GM12878 (cell line): ENCODE data around the gene FAM53B. TPM values are rescaled to one million over a fixed set of nuclear protein-coding genes. Genes with fewer than 3 reads are reported as not detected.
"Not testable (repeated sequence)": the region's sequence is repeated elsewhere in the genome, so short reads cannot be mapped to it uniquely, and the experiment has no call there.

Source experiments
- ATAC-seq: fragments of 200-7000 bp; cut with Tn5 transposase; 3 replicates; pipeline ENCODE4 v1.9.1; 2020; ENCODE audit warnings: mild to moderate bottlenecking, moderate library complexity
- BruUV-seq: library from RNA; stranded (reverse); fragments of 400-500 nt; replicated peaks from 2 replicates; lab custom pipeline; 2021; lab: Mats Ljungman, UMichigan
- CTCF ChIA-PET: fragments of 300-600 bp; sonication (Branson Sonifier 250); formaldehyde crosslinking; extraction: SDS; loops from one replicate; lab custom pipeline; 2021; ENCODE audit warnings: inconsistent platforms; lab: Yijun Ruan, JAX
- POLR2A ChIA-PET: fragments of 350-600 bp; formaldehyde crosslinking; extraction: SDS; loops from one replicate; lab custom pipeline; 2021; ENCODE audit warnings: inconsistent platforms; lab: Charles Lee
- RAD21 ChIA-PET: fragments of 300-600 bp; sonication (Branson Sonifier 250); formaldehyde crosslinking; loops from one replicate; lab custom pipeline; 2023; ENCODE audit warnings: antibody characterized with exemption; ENCODE audit not compliant: unreplicated experiment; lab: Charles Lee
- SMC1A ChIA-PET: fragments of 300-600 bp; sonication (Branson Sonifier 250); formaldehyde crosslinking; loops from one replicate; lab custom pipeline; 2023; ENCODE audit not compliant: unreplicated experiment, uncharacterized antibody; lab: Charles Lee
- DNase-seq: peaks from one replicate; pipeline ENCODE4 v3.0.0-alpha.2; 2011; ENCODE audit warnings: low read depth, low spot score
- FAIRE-seq: peaks from 3 replicates; lab custom pipeline; 2011; peaks lifted over from hg19 to GRCh38; lab: Jason Lieb, UNC
- H2AFZ ChIP-seq: 2 replicates; pipeline ENCODE4 v1.6.0; 2011; ENCODE audit warnings: low read depth, low read length, control low read depth; ENCODE audit not compliant: control insufficient read depth
- H3K27ac ChIP-seq: 2 replicates; pipeline ENCODE4 v1.5.1; 2011; ENCODE audit warnings: control low read depth; ENCODE audit not compliant: control insufficient read depth, insufficient read depth
- H3K27me3 ChIP-seq, 2 experiments: replicated peaks in 1 of 2; 2 replicates each; pipeline versions ENCODE4 v1.6.0 to v1.6.1; 2011; ENCODE audit warnings: low read length in 1 of 2; ENCODE audit not compliant: control insufficient read depth in 2 of 2, insufficient read depth in 2 of 2
- H3K36me3 ChIP-seq, 2 experiments: 2 replicates each; pipeline ENCODE4 v1.5.1; 2011; ENCODE audit warnings: low read length in 1 of 2; ENCODE audit not compliant: control insufficient read depth in 2 of 2, insufficient read depth in 2 of 2
- H3K4me1 ChIP-seq: 2 replicates; pipeline ENCODE4 v1.6.1; 2011; ENCODE audit warnings: mild to moderate bottlenecking, low read length, moderate library complexity, mixed read lengths; ENCODE audit not compliant: control insufficient read depth, insufficient read depth
- H3K4me2 ChIP-seq: 2 replicates; pipeline ENCODE4 v1.6.0; 2011; ENCODE audit warnings: control low read depth; ENCODE audit not compliant: control insufficient read depth, insufficient read depth
- H3K4me3 ChIP-seq: fragments of 200-600 bp; sonication (generic); 2 replicates; pipeline ENCODE4 v1.5.1; 2016
- H3K79me2 ChIP-seq: 2 replicates; pipeline ENCODE4 v1.6.0; 2011; ENCODE audit warnings: low read length; ENCODE audit not compliant: control insufficient read depth, insufficient read depth
- H3K9ac ChIP-seq: 2 replicates; pipeline ENCODE4 v1.8.0; 2011; ENCODE audit warnings: low read length, control low read depth, mixed read lengths; ENCODE audit not compliant: control insufficient read depth, insufficient read depth
- H3K9me3 ChIP-seq: replicated peaks from 3 replicates; pipeline ENCODE4 v1.5.1; 2011; ENCODE audit warnings: mild to moderate bottlenecking, low read length; ENCODE audit not compliant: control insufficient read depth, insufficient read depth
- H4K20me1 ChIP-seq: 2 replicates; pipeline ENCODE4 v1.6.0; 2011; ENCODE audit not compliant: control insufficient read depth, insufficient read depth
- EED ChIP-seq: sonication (generic); IDR thresholded peaks from 2 replicates; pipeline ENCODE4 v1.6.1; 2016; ENCODE audit warnings: antibody characterized with exemption, low read depth
- ETV6 ChIP-seq, 2 experiments: fragments of 450-650 bp in 1 of 2; IDR thresholded peaks in 1 of 2; conservative IDR thresholded peaks in 1 of 2; 2 replicates each; pipeline ENCODE4 v1.6.1; 2014; ENCODE audit warnings: antibody characterized with exemption in 1 of 2, borderline replicate concordance in 1 of 2, low read depth in 1 of 2, mild to moderate bottlenecking in 1 of 2, moderate library complexity in 1 of 2
- NBN ChIP-seq: fragments of 450-650 bp; IDR thresholded peaks from 2 replicates; pipeline ENCODE4 v1.6.1; 2016
- NFYA ChIP-seq: IDR thresholded peaks from 2 replicates; pipeline ENCODE4 v1.6.1; 2011; ENCODE audit warnings: low read depth, mild to moderate bottlenecking, low read length, improper control_type of control experiment, borderline replicate concordance
- PML ChIP-seq: IDR thresholded peaks from 2 replicates; pipeline ENCODE4 v1.6.1; 2012; ENCODE audit warnings: low read length, inconsistent platforms
- PRDM15 ChIP-seq: fragments of 450-650 bp; formaldehyde crosslinking; IDR thresholded peaks from 2 replicates; pipeline ENCODE4 v1.4.0; 2020; ENCODE audit warnings: mild to moderate bottlenecking, moderate library complexity
- TCF12 ChIP-seq: IDR thresholded peaks from 2 replicates; pipeline ENCODE4 v1.6.1; 2011; ENCODE audit warnings: low read depth, mild to moderate bottlenecking, low read length
- ZNF687 ChIP-seq: fragments of 450-650 bp; IDR thresholded peaks from 2 replicates; pipeline ENCODE4 v1.6.1; 2017; ENCODE audit warnings: mild to moderate bottlenecking, moderate library complexity
- WGBS: methylation state at CpG from one replicate; pipeline ENCODE4 v1.1.6; 2016; ENCODE audit warnings: low lambda C conversion rate; ENCODE audit not compliant: insufficient replicate concordance, insufficient coverage; ENCODE audit errors: missing lambda C conversion rate; 5-methylcytosine and 5-hydroxymethylcytosine counted together
- in situ Hi-C: fragments of 300-500 bp; cut with MboI; formaldehyde crosslinking; loops from 9 replicates; pipeline ENCODE4 v1.14.3; 2018; ENCODE audit warnings: mixed read lengths
- intact Hi-C: fragments of 100-400 bp; cut with micrococcal nuclease; formaldehyde crosslinking; loops from one replicate; pipeline ENCODE4 v1.14.2; 2022; ENCODE audit not compliant: unreplicated experiment
- polyA plus RNA-seq, 11 experiments: library from polyadenylated mRNA; depleted of rRNA in 4 of 11; unstranded in 6 of 11; stranded (reverse) in 5 of 11; fragments of >200 nt; fragmentation: Nextera tagmentation in 4 of 11; fragmentation: Illumina TruSeq in 1 of 11; extraction: Ambion mirVana in 4 of 11; extraction: Trizol in 1 of 11; gene quantifications; 1 replicate in 1 of 11; 2 replicates in 10 of 11; pipeline versions ENCODE4 v1.2.1 to v1.2.3, GENCODE V29; 2011 to 2016; ENCODE audit warnings: inconsistent platforms in 2 of 11, missing spikeins in 2 of 11, low read depth in 1 of 11
- total RNA-seq, 4 experiments: library from RNA; depleted of rRNA in 3 of 4; stranded (reverse); fragments of >200 nt in 3 of 4; fragmentation: Illumina TruSeq in 1 of 4; extraction: Trizol in 1 of 4; gene quantifications; 2 replicates each; pipeline versions ENCODE4 v1.2.1 to v1.2.3, GENCODE V29; 2013 to 2021

Gene FAM53B
- total and polyA plus RNA-seq, 10 of the 15 experiments (the other 5 are each of a cell fraction or from before 2014, with no cell fraction given): 0.05 to 26.3 (median 8.1) TPM

GRCh38 chr10:124588736-124589490 lies 155.3 kb downstream of the FAM53B start:
- no peak overlapping the region for H2AFZ ChIP-seq
- CTCF ChIA-PET: no interaction called here
- WGBS: 65% methylated on average over 15 of the region's 15 CpGs
- H3K9me3 ChIP-seq: no peaks in the 10 kb centered on the region; the same call in 1 of the 3 replicates
- H3K4me2 ChIP-seq: no peak overlapping the region
- no peak overlapping the region for H3K27ac ChIP-seq
- DNase-seq: no peak
- POLR2A ChIA-PET: no interaction called here
- H3K27me3 ChIP-seq: no peaks in the 10 kb centered on the region; a peak in 1 of 4 replicates
- ATAC-seq: peak; percentile 38
- peaks cover 10% of the 10 kb centered on the region for H3K4me1 ChIP-seq
- no peak overlapping the region for H3K4me3 ChIP-seq
- SMC1A ChIA-PET: no interaction called here
- RAD21 ChIA-PET: interaction anchor here (3.7 kb wide), 1 partner anchor 153 kb away, joined by 10 read pairs; no protein-coding TSS in a partner anchor
- H3K36me3 ChIP-seq: no peaks in the 10 kb centered on the region
- no peak for FAIRE-seq
- no TSS peak for BruUV-seq
- no peak overlapping the region for H3K9ac ChIP-seq
- no peak for TF ChIP-seq ZNF687
- TF ChIP-seq ETV6 (conservative IDR thresholded peaks at IDR 0.05 in 1 of 2, IDR thresholded peaks at IDR 0.05 in 1 of 2; ENCODE audit: borderline replicate concordance in 1 of 2, low read depth in 1 of 2): no peak
- 0 out of 2 replicates have a peak, but pooled peaks have one; percentile 26 for TF ChIP-seq EED
- TF ChIP-seq PML: no peak
- TF ChIP-seq TCF12: no peak
- TF ChIP-seq NBN: no peak
- no peak for TF ChIP-seq PRDM15 (CRISPR knock-in tag)
- TF ChIP-seq NFYA: no peak
- TF ChIP-seq, all 136 proteins: peak for 1
- Histone ChIP-seq H3K79me2 (no peaks in the 10 kb centered on the region), H4K20me1 (no peaks in the 10 kb centered on the region)
- intact Hi-C loops (no loop called here), in situ Hi-C loops (no loop called here)

GRCh38 chr10:124588341-124588735 lies 155.8 kb downstream of the FAM53B start:
- H3K27ac ChIP-seq, DNase-seq, BruUV-seq, intact Hi-C loops, H3K4me2 ChIP-seq, FAIRE-seq, in situ Hi-C loops, H2AFZ ChIP-seq, H3K4me3 ChIP-seq, CTCF ChIA-PET, H3K27me3 ChIP-seq, H4K20me1 ChIP-seq, H3K9me3 ChIP-seq, H3K9ac ChIP-seq, POLR2A ChIA-PET, H3K36me3 ChIP-seq, SMC1A ChIA-PET, H3K79me2 ChIP-seq, ATAC-seq: not testable (repeated sequence)
- RAD21 ChIA-PET: interaction anchor here (0.7 to 3.7 kb wide), 2 partner anchors 153 to 219 kb away, joined by 3 to 10 read pairs; no protein-coding TSS in a partner anchor
- WGBS: 73% methylated on average over 6 of the region's 6 CpGs
- peaks cover 10% of the 10 kb centered on the region for H3K4me1 ChIP-seq
